ENCODE results near the gene ATL1.

The ATL1 gene

GRCh38 chr14:50523271-50524041 lies 36.5 kb upstream of the ATL1 start:
- no peak for DNase-seq (ENCODE audit: extremely low spot score)
- ChIA-PET POLR2A (no interaction called here), CTCF (interaction anchor here (1.0 kb wide), 1 partner anchor 206 kb away, joined by 3 read pairs; no protein-coding TSS in a partner anchor)
- TF ChIP-seq PKNOX1 (IDR thresholded peaks at IDR 0.05) (no peak), ZNF384 (IDR thresholded peaks at IDR 0.05) (no peak), ARNT (IDR thresholded peaks at IDR 0.05) (no peak), BHLHE40 (IDR thresholded peaks at IDR 0.05; ENCODE audit: borderline replicate concordance) (no peak), HDGF (IDR thresholded peaks at IDR 0.05; ENCODE audit: borderline replicate concordance) (no peak), FOXA1 (IDR thresholded peaks at IDR 0.05) (no peak), SP1 (IDR thresholded peaks at IDR 0.05) (no peak), CTBP1 (IDR thresholded peaks at IDR 0.05; ENCODE audit: borderline replicate concordance) (no peak), FOXK2 (IDR thresholded peaks at IDR 0.05) (no peak), LEF1 (IDR thresholded peaks at IDR 0.05; ENCODE audit: borderline replicate concordance) (no peak), FOXM1 (IDR thresholded peaks at IDR 0.05; ENCODE audit: borderline replicate concordance) (no peak), TARDBP (IDR thresholded peaks at IDR 0.05) (no peak), L3MBTL2 (conservative IDR thresholded peaks at IDR 0.05) (no peak), NFRKB (IDR thresholded peaks at IDR 0.05) (no peak), SUZ12 (IDR thresholded peaks at IDR 0.05) (no peak), ELF4 (IDR thresholded peaks at IDR 0.05) (no peak)

GRCh38 chr14:50524060-50524459 lies 35.9 kb upstream of the ATL1 start:
- no peak for DNase-seq (ENCODE audit: extremely low spot score)
- TF ChIP-seq SP1 (IDR thresholded peaks at IDR 0.05): no peak
- no peak for TF ChIP-seq CTBP1 (IDR thresholded peaks at IDR 0.05; ENCODE audit: borderline replicate concordance)
- TF ChIP-seq ZNF384 (IDR thresholded peaks at IDR 0.05): no peak
- no peak for TF ChIP-seq FOXM1 (IDR thresholded peaks at IDR 0.05; ENCODE audit: borderline replicate concordance)
- TF ChIP-seq PKNOX1 (IDR thresholded peaks at IDR 0.05): no peak
- TF ChIP-seq FOXK2 (IDR thresholded peaks at IDR 0.05): no peak
- no peak for TF ChIP-seq SUZ12 (IDR thresholded peaks at IDR 0.05)
- no peak for TF ChIP-seq TARDBP (IDR thresholded peaks at IDR 0.05)
- ChIA-PET POLR2A (no interaction called here), CTCF (no interaction called here)

GRCh38 chr14:50524731-50525515 lies 35.0 kb upstream of the ATL1 start:
- TF ChIP-seq FOXK2 (IDR thresholded peaks at IDR 0.05): no peak
- no peak for DNase-seq (ENCODE audit: extremely low spot score)
- CTCF ChIA-PET: no interaction called here
- POLR2A ChIA-PET: no interaction called here

- no peak for DNase-seq (ENCODE audit: extremely low spot score)
- TF ChIP-seq NFRKB (IDR thresholded peaks at IDR 0.05): no peak
- no peak for TF ChIP-seq FOXK2 (IDR thresholded peaks at IDR 0.05)
- TF ChIP-seq BHLHE40 (IDR thresholded peaks at IDR 0.05; ENCODE audit: borderline replicate concordance): no peak
- no peak for TF ChIP-seq FOXA1 (IDR thresholded peaks at IDR 0.05)
- TF ChIP-seq ARNT (IDR thresholded peaks at IDR 0.05): no peak
- no peak for TF ChIP-seq HDGF (IDR thresholded peaks at IDR 0.05; ENCODE audit: borderline replicate concordance)
- no peak for TF ChIP-seq TARDBP (IDR thresholded peaks at IDR 0.05)
- ChIA-PET CTCF (interaction anchor here (0.6 to 1.0 kb wide), 3 partner anchors 186 to 411 kb away, joined by 3 to 8 read pairs (median 3); no protein-coding TSS in a partner anchor), POLR2A (no interaction called here)
Measured at GRCh38 chr14:50528000-50528399, 31.9 kb upstream of the ATL1 start.

GRCh38 chr14:50529288-50530179 lies 30.4 kb upstream of the ATL1 start:
- ChIA-PET CTCF (no interaction called here), POLR2A (no interaction called here)
- TF ChIP-seq NFRKB (IDR thresholded peaks at IDR 0.05) (no peak), CTBP1 (IDR thresholded peaks at IDR 0.05; ENCODE audit: borderline replicate concordance) (no peak), BHLHE40 (IDR thresholded peaks at IDR 0.05; ENCODE audit: borderline replicate concordance) (no peak), SP1 (IDR thresholded peaks at IDR 0.05) (no peak), L3MBTL2 (conservative IDR thresholded peaks at IDR 0.05) (no peak), SUZ12 (IDR thresholded peaks at IDR 0.05) (no peak)
- DNase-seq (ENCODE audit: extremely low spot score): no peak

- CTCF ChIA-PET: no interaction called here
Measured at GRCh38 chr14:50530358-50530757, 29.6 kb upstream of the ATL1 start.

More at GRCh38 chr14:50530358-50530757, 29.6 kb upstream of the ATL1 start:
- POLR2A ChIA-PET: no interaction called here
- no peak for DNase-seq (ENCODE audit: extremely low spot score)
- TF ChIP-seq LEF1 (IDR thresholded peaks at IDR 0.05; ENCODE audit: borderline replicate concordance): no peak
- TF ChIP-seq PKNOX1 (IDR thresholded peaks at IDR 0.05): no peak
- TF ChIP-seq NFRKB (IDR thresholded peaks at IDR 0.05): no peak
- TF ChIP-seq ELF4 (IDR thresholded peaks at IDR 0.05): no peak
- no peak for TF ChIP-seq CTBP1 (IDR thresholded peaks at IDR 0.05; ENCODE audit: borderline replicate concordance)

All from HEK293T (cell line).